Measurements from ENCODE around the gene SEPTIN6.

The SEPTIN6 gene

GRCh38 chrX:119709630-119710029 is 16.7 kb upstream of the SEPTIN6 start:
- Mint-ChIP-seq H3K27ac (no peak overlapping the region), H3K36me3 (ENCODE audit: low read depth) (no peaks in the 10 kb centered on the region), H3K9me3 (peaks cover 48% of the 10 kb centered on the region), H3K4me1 (no peaks in the 10 kb centered on the region), H3K4me3 (no peak overlapping the region), H3K27me3 (ENCODE audit: low read depth, poor library complexity) (peaks cover 7% of the 10 kb centered on the region)
- TF ChIP-seq, protein P1, sequence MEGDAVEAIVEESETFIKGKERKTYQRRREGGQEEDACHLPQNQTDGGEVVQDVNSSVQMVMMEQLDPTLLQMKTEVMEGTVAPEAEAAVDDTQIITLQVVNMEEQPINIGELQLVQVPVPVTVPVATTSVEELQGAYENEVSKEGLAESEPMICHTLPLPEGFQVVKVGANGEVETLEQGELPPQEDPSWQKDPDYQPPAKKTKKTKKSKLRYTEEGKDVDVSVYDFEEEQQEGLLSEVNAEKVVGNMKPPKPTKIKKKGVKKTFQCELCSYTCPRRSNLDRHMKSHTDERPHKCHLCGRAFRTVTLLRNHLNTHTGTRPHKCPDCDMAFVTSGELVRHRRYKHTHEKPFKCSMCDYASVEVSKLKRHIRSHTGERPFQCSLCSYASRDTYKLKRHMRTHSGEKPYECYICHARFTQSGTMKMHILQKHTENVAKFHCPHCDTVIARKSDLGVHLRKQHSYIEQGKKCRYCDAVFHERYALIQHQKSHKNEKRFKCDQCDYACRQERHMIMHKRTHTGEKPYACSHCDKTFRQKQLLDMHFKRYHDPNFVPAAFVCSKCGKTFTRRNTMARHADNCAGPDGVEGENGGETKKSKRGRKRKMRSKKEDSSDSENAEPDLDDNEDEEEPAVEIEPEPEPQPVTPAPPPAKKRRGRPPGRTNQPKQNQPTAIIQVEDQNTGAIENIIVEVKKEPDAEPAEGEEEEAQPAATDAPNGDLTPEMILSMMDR (IDR thresholded peaks at IDR 0.05) = no peak
- no peak for DNase-seq

GRCh38 chrX:119708936-119709335 is 16.0 kb upstream of the SEPTIN6 start:
- no peak for DNase-seq

DNA sequence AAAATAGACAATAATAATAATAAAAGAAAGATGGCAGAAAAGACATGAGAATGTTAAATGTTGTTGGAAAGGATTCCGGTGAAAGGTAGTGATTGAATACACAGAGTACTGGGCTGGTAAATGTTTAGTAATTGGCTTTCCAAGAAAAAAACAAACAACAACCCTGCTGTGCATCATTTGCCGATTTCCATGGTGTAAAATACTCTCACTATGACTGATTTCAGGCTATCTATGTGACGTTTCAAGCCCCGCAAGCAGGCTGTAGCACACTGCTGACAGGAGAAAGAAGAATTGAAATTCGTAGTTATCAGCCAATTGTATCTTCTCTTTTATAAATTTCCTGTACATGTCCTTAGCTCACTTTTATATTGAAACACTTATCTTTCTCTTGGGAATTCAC is 13.6 kb upstream of the SEPTIN6 start:
- TF ChIP-seq, protein P1 (IDR thresholded peaks at IDR 0.05) = no peak
- Mint-ChIP-seq H3K27ac (no peak overlapping the region), H3K9me3 (peaks cover 57% of the 10 kb centered on the region), H3K4me3 (no peak overlapping the region), H3K27me3 (ENCODE audit: low read depth, poor library complexity) (peaks cover 8% of the 10 kb centered on the region), H3K36me3 (ENCODE audit: low read depth) (no peaks in the 10 kb centered on the region), H3K4me1 (no peaks in the 10 kb centered on the region)
- no peak for DNase-seq

More at GRCh38 chrX:119708936-119709335, 16.0 kb upstream of the SEPTIN6 start:
- Mint-ChIP-seq H3K4me1 (no peaks in the 10 kb centered on the region), H3K9me3 (peaks cover 49% of the 10 kb centered on the region), H3K36me3 (ENCODE audit: low read depth) (no peaks in the 10 kb centered on the region), H3K27ac (no peak overlapping the region), H3K4me3 (no peak overlapping the region), H3K27me3 (ENCODE audit: low read depth, poor library complexity) (peaks cover 11% of the 10 kb centered on the region)
- TF ChIP-seq, protein P1 (IDR thresholded peaks at IDR 0.05) = no peak

DNA sequence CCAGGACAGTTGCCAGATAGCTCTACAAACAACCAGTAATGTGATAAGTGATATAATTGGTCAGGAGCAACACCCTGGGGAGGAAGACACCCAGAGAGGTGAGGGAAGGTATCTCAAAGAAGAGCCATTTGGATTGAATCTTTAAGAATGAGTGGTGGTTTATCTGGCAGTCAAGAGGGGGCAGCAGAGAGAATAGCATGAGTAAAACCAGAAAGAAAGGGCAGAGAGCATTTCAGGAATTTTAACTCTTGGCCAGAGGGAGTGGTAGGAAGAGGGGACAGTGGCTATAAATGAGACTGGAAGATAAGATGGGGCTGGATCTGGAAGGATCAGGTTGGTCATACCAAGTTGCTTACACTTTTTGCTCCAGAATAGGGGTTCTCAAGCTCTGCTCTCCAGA is 5.9 kb upstream of the SEPTIN6 start:
- peak; percentile 26 for DNase-seq
- H3K36me3 Mint-ChIP-seq (ENCODE audit: low read depth) = no peaks in the 10 kb centered on the region
- H3K4me3 Mint-ChIP-seq = no peak overlapping the region
- peaks cover 33% of the 10 kb centered on the region for H3K4me1 Mint-ChIP-seq
- peaks cover 70% of the 10 kb centered on the region for H3K9me3 Mint-ChIP-seq
- no peak overlapping the region for H3K27ac Mint-ChIP-seq
- TF ChIP-seq, protein P1 (IDR thresholded peaks at IDR 0.05) = peak; percentile 48
- peaks cover 9% of the 10 kb centered on the region for H3K27me3 Mint-ChIP-seq (ENCODE audit: low read depth, poor library complexity)

DNA sequence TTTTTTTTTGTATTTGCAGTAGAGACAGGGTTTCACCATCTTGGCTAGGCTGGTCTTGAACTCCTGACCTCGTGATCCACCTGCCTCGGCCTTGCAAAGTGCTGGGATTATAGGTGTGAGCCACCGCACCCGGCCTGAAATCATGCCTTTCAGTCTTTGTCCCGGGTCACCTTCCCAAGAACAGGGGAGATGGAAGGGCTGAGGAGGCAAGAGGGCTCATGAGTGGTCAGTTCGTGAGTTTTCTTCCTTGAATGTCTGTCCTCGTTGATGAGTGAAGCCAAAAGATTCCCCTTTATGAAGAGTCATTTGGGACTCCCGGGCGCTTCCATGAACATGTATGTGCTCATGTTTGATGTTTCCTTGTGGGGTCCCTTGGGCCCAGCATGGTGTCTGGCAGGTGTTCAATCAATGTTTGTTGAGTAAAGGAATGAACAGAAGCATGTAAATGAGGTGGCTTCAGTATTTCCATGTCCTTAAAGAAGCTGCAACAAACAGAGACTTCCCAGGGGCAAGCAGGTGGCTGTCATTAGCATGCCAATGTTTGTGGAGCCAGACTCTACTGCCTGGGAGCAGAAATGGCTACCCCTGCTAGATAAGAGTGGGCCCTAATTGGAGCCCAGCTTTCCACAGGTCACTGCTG is 3.4 kb upstream of the SEPTIN6 start:
- H3K36me3 Mint-ChIP-seq (ENCODE audit: low read depth) = no peaks in the 10 kb centered on the region
- DNase-seq = no peak
- H3K4me3 Mint-ChIP-seq = no peak overlapping the region
- TF ChIP-seq, protein P1 (IDR thresholded peaks at IDR 0.05) = no peak
- peaks cover 35% of the 10 kb centered on the region for H3K4me1 Mint-ChIP-seq
- H3K27ac Mint-ChIP-seq = no peak overlapping the region
- peaks cover 9% of the 10 kb centered on the region for H3K27me3 Mint-ChIP-seq (ENCODE audit: low read depth, poor library complexity)
- H3K9me3 Mint-ChIP-seq = peaks cover 60% of the 10 kb centered on the region

GRCh38 chrX:119695535-119696050 is 2.6 kb upstream of the SEPTIN6 start:
- no peaks in the 10 kb centered on the region for H3K36me3 Mint-ChIP-seq (ENCODE audit: low read depth)
- no peak for DNase-seq
- H3K4me3 Mint-ChIP-seq = peak overlapping the region; percentile 84
- H3K27ac Mint-ChIP-seq = no peak overlapping the region
- peaks cover 9% of the 10 kb centered on the region for H3K27me3 Mint-ChIP-seq (ENCODE audit: low read depth, poor library complexity)
- TF ChIP-seq, protein P1 (IDR thresholded peaks at IDR 0.05) = no peak
- H3K4me1 Mint-ChIP-seq = peaks cover 43% of the 10 kb centered on the region
- peaks cover 68% of the 10 kb centered on the region for H3K9me3 Mint-ChIP-seq

All from nephron progenitor cell (in vitro differentiated cells).